OCI-LY7 (cell line): Measurements from ENCODE around the gene SYS1. TPM values are rescaled to one million over a fixed set of nuclear protein-coding genes. Genes with fewer than 3 reads are reported as not detected.

ENCODE experiments used
- BruUV-seq: library from RNA; stranded (reverse); fragments of 400-500 nt; replicated peaks from 2 replicates; lab custom pipeline; 2021; lab: Mats Ljungman, UMichigan
- CTCF ChIA-PET: fragments of 300-600 bp; sonication (Branson Sonifier 250); formaldehyde crosslinking; loops from one replicate; lab custom pipeline; 2022; ENCODE audit warnings: antibody characterized with exemption; ENCODE audit not compliant: unreplicated experiment; lab: Charles Lee
- POLR2A ChIA-PET: fragments of 300-600 bp; sonication (Branson Sonifier 250); formaldehyde crosslinking; loops from one replicate; lab custom pipeline; 2022; ENCODE audit warnings: antibody characterized with exemption; lab: Charles Lee
- DNase-seq: peaks from one replicate; pipeline ENCODE4 v3.0.0-alpha.2; 2015; ENCODE audit warnings: low spot score
- H2AFZ ChIP-seq: fragments of 200-600 bp; sonication (generic), shearing (Covaris generic); 2 replicates; pipeline ENCODE4 v1.6.1; 2014; ENCODE audit warnings: mild to moderate bottlenecking, antibody characterized with exemption, low read length, moderate library complexity
- H3K27ac ChIP-seq: fragments of 200-600 bp; sonication (generic); 2 replicates; pipeline ENCODE4 v1.5.1; 2014; ENCODE audit warnings: mixed run types, low read depth, mild to moderate bottlenecking, moderate library complexity, low read length, inconsistent platforms; ENCODE audit not compliant: poor library complexity, severe bottlenecking
- H3K36me3 ChIP-seq: fragments of 200-600 bp; sonication (generic); 2 replicates; pipeline ENCODE4 v1.6.1; 2014; ENCODE audit warnings: mild to moderate bottlenecking, antibody characterized with exemption, low read length, moderate library complexity, mixed read lengths; ENCODE audit not compliant: insufficient read depth
- H3K4me1 ChIP-seq: fragments of 200-600 bp; sonication (generic); 2 replicates; pipeline ENCODE4 v1.5.1; 2014; ENCODE audit warnings: mild to moderate bottlenecking, low read length; ENCODE audit not compliant: insufficient read depth, poor library complexity, severe bottlenecking
- H3K4me2 ChIP-seq: fragments of 200-600 bp; sonication (generic); 2 replicates; pipeline ENCODE4 v1.6.1; 2014; ENCODE audit warnings: mild to moderate bottlenecking, low read length
- H3K4me3 ChIP-seq: fragments of 200-600 bp; sonication (generic); 2 replicates; pipeline ENCODE4 v1.5.1; 2014; ENCODE audit warnings: mild to moderate bottlenecking, low read depth, low read length; ENCODE audit not compliant: poor library complexity, severe bottlenecking
- H3K79me2 ChIP-seq: fragments of 200-600 bp; sonication (generic); 2 replicates; pipeline ENCODE4 v1.6.1; 2016; ENCODE audit warnings: low read depth, mild to moderate bottlenecking, low read length, moderate library complexity, mixed read lengths; ENCODE audit not compliant: insufficient read depth
- H3K9me2 ChIP-seq: fragments of 200-600 bp; sonication (generic); 2 replicates; pipeline ENCODE4 v1.6.1; 2016; ENCODE audit warnings: mild to moderate bottlenecking, low read length, mixed read lengths; ENCODE audit not compliant: insufficient read depth
- H3K9me3 ChIP-seq: fragments of 200-600 bp; sonication (generic); 2 replicates; pipeline ENCODE4 v1.6.1; 2014; ENCODE audit warnings: mild to moderate bottlenecking, mixed run types, low read length, mixed read lengths
- H4K20me1 ChIP-seq: fragments of 200-600 bp; sonication (generic); 2 replicates; pipeline ENCODE4 v1.6.1; 2014; ENCODE audit warnings: mild to moderate bottlenecking, antibody characterized with exemption, low read length, moderate library complexity, mixed read lengths; ENCODE audit not compliant: insufficient read depth
- EZH2phosphoT487 ChIP-seq: fragments of 200-600 bp; sonication (generic); IDR thresholded peaks from 2 replicates; pipeline ENCODE4 v1.6.1; 2018; ENCODE audit warnings: low read depth, borderline replicate concordance, mild to moderate bottlenecking, mixed run types, antibody characterized with exemption, low read length, moderate library complexity, mixed read lengths
- intact Hi-C: fragments of 100-400 bp; cut with micrococcal nuclease; formaldehyde crosslinking; loops from one replicate; pipeline ENCODE4 v1.10.0; 2022; ENCODE audit not compliant: unreplicated experiment
- total RNA-seq, 2 experiments: library from RNA; depleted of rRNA in 1 of 2; stranded (reverse); fragments of >200 nt in 1 of 2; shearing (Covaris generic) in 1 of 2; gene quantifications; 2 replicates each; pipeline ENCODE4 v1.2.3, GENCODE V29; 2014 to 2022
- TF ChIP-seq, protein P1 (sequence below): fragments of 200-600 bp; sonication (generic); conservative IDR thresholded peaks from 2 replicates; pipeline ENCODE4 v1.5.1; 2014; ENCODE audit warnings: mild to moderate bottlenecking, antibody characterized with exemption, low read length, moderate library complexity, mixed read lengths

The SYS1 gene
- total RNA-seq, 2 experiments from 2014 or later, result 9.6 to 37.6 TPM

DNA sequence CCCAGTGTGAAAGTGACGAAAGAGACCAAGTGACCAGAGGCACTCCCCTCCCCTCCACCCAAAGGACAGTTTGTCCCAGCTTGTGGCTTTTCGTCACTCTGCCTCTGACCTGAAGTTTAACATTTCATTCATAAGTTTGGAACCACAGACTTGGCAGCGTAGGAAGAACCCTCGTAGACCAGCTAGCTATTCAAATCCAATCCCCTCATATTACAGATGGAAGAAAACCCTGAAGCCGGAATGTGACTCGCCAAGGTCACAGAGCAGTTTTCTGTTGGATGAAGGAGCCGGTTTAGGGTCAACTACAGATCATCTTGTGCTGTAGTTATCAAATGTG, 3.9 kb upstream of the SYS1 start:
- no peak for DNase-seq
- intact Hi-C loops, result no loop called here
- H2AFZ ChIP-seq, result no peak overlapping the region
- H4K20me1 ChIP-seq, result 0 out of 2 replicates have a peak, but pooled peaks cover 3% of the 10 kb centered on the region
- no peaks in the 10 kb centered on the region for H3K36me3 ChIP-seq
- H3K4me2 ChIP-seq, result no peak overlapping the region
- H3K79me2 ChIP-seq, result peaks cover 6% of the 10 kb centered on the region; the same call in 1 of the 2 replicates
- no peaks in the 10 kb centered on the region for H3K9me2 ChIP-seq
- H3K4me1 ChIP-seq, result peaks cover 5% of the 10 kb centered on the region
- H3K27ac ChIP-seq, result no peak overlapping the region
- H3K9me3 ChIP-seq, result no peaks in the 10 kb centered on the region
- CTCF ChIA-PET, result interaction anchor here (0.6 kb wide), 1 partner anchor 791 kb away, joined by 3 read pairs; no protein-coding TSS in a partner anchor
- BruUV-seq, result no TSS peak
- no peak overlapping the region for H3K4me3 ChIP-seq
- POLR2A ChIA-PET, result no interaction called here
- TF ChIP-seq, protein P1, sequence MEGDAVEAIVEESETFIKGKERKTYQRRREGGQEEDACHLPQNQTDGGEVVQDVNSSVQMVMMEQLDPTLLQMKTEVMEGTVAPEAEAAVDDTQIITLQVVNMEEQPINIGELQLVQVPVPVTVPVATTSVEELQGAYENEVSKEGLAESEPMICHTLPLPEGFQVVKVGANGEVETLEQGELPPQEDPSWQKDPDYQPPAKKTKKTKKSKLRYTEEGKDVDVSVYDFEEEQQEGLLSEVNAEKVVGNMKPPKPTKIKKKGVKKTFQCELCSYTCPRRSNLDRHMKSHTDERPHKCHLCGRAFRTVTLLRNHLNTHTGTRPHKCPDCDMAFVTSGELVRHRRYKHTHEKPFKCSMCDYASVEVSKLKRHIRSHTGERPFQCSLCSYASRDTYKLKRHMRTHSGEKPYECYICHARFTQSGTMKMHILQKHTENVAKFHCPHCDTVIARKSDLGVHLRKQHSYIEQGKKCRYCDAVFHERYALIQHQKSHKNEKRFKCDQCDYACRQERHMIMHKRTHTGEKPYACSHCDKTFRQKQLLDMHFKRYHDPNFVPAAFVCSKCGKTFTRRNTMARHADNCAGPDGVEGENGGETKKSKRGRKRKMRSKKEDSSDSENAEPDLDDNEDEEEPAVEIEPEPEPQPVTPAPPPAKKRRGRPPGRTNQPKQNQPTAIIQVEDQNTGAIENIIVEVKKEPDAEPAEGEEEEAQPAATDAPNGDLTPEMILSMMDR, result no peak
- no peak for TF ChIP-seq EZH2phosphoT487

DNA sequence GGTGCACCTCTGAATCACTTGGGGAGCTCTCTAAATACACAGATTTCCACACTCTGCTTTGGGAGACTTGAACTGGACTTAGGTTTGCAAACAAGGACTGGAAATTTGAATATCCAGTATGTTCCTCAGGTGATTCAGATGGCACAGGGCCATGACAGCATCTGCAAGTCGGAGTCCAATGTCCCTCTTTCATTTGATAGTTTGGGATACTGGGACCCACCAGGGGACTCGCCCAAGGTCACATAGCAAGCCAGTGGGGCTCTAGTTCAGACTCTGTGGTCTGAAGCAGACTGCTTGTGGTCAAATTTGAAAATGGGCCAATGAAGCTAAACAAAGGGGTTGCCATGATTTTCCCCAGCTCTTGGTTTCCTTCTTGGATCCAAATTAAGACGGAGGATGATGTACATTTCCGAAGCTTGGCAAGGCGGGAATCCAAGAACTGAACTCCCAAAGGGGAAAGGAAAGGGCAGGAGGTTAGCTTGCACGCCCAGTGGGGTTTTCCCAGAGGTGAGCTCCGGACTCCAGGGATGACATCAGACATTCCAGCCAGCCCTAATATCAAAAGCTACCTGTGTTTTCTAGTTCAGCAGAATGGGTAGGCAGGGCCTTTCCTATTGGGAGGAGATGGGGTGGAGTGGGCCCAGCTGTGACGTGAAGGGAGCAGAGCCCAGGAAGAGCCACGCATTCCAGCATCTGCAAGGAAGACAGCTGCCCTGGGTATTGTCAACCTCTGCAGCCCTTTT, 3.4 kb upstream of the SYS1 start:
- Histone ChIP-seq H3K27ac (no peak overlapping the region), H4K20me1 (0 out of 2 replicates have a peak, but pooled peaks cover 3% of the 10 kb centered on the region), H3K4me3 (no peak overlapping the region), H3K4me2 (no peak overlapping the region), H3K36me3 (no peaks in the 10 kb centered on the region), H3K79me2 (peaks cover 8% of the 10 kb centered on the region; the same call in 1 of the 2 replicates), H3K4me1 (peaks cover 9% of the 10 kb centered on the region), H3K9me3 (no peaks in the 10 kb centered on the region), H2AFZ (no peak overlapping the region), H3K9me2 (no peaks in the 10 kb centered on the region)
- intact Hi-C loops, result loop anchor here (5.0 kb wide), 1 partner anchor 413 kb away; no protein-coding TSS in a partner anchor
- DNase-seq, result no peak
- TF ChIP-seq, protein P1, result no peak
- no peak for TF ChIP-seq EZH2phosphoT487
- no TSS peak for BruUV-seq
- CTCF ChIA-PET, result interaction anchor here (0.6 kb wide), 1 partner anchor 791 kb away, joined by 3 read pairs; no protein-coding TSS in a partner anchor
- POLR2A ChIA-PET, result no interaction called here

DNA sequence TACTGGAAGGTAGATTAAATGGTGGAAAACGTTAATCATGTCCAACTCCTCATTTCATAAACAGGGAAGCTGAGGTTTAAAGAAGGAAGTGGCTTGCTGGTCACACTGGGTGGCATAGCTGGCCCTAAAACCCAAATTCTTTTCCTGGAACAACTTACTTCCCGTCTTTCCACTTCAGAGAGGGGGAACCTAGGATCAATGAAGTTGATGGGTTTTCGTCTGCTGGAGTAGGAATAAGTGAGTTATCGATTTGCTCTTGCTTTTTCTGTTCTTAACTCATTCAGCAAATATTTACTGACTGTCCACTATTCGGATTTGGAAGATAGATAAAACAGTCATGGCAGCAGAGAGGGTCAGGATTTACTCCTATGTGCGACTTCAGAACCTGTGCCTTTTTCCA, 1.2 kb upstream of the SYS1 start:
- H3K79me2 ChIP-seq, result peaks cover 8% of the 10 kb centered on the region; the same call in 1 of the 2 replicates
- no peak overlapping the region for H3K4me3 ChIP-seq
- no peak overlapping the region for H3K4me2 ChIP-seq
- ChIA-PET CTCF (interaction anchor here (1.2 kb wide), 1 partner anchor 11 kb away, joined by 3 read pairs; no protein-coding TSS in a partner anchor), POLR2A (no interaction called here)
- no peak overlapping the region for H3K27ac ChIP-seq
- intact Hi-C loops, result loop anchor here (1.0 to 5.0 kb wide), 3 partner anchors 76 to 411 kb away; no protein-coding TSS in a partner anchor
- 0 out of 2 replicates have a peak, but pooled peaks cover 3% of the 10 kb centered on the region for H4K20me1 ChIP-seq
- peaks cover 21% of the 10 kb centered on the region for H3K36me3 ChIP-seq
- no peaks in the 10 kb centered on the region for H3K9me3 ChIP-seq
- no peak overlapping the region for H2AFZ ChIP-seq
- no peak for DNase-seq
- H3K9me2 ChIP-seq, result no peaks in the 10 kb centered on the region
- peaks cover 31% of the 10 kb centered on the region for H3K4me1 ChIP-seq
- no TSS peak for BruUV-seq
- no peak for TF ChIP-seq EZH2phosphoT487
- TF ChIP-seq, protein P1, result no peak
